ENCODE data around the gene HOXA6. TPM values are rescaled to one million over a fixed set of nuclear protein-coding genes. Genes with fewer than 3 reads are reported as not detected.

Gene HOXA6
- total RNA-seq, 1 experiment from 2014 or later, result 12.7 TPM

- no peak for TF ChIP-seq REST (IDR thresholded peaks at IDR 0.05; ENCODE audit: low read depth)
- TF ChIP-seq POLR2AphosphoS5 (IDR thresholded peaks at IDR 0.05; ENCODE audit: low read depth, low read length), result peak; percentile 34; the same call in 1 of the 2 replicates
- TF ChIP-seq ELF1 (IDR thresholded peaks at IDR 0.05; ENCODE audit: borderline replicate concordance, low read depth), result no peak
- TF ChIP-seq SP1 (IDR thresholded peaks at IDR 0.05; ENCODE audit: low read depth), result peak; percentile 54
- no peak for TF ChIP-seq EZH2 (IDR thresholded peaks at IDR 0.05)
- TF ChIP-seq YY1 (IDR thresholded peaks at IDR 0.05; ENCODE audit: extremely low read depth, insufficient replicate concordance, low read depth, low read length), result peak; percentile 70
- no peak for TF ChIP-seq ATF3 (IDR thresholded peaks at IDR 0.05)
- TF ChIP-seq RAD21 (IDR thresholded peaks at IDR 0.05; ENCODE audit: low read depth), result peak; percentile 24
- no peak for TF ChIP-seq EZH2phosphoT487 (IDR thresholded peaks at IDR 0.05; ENCODE audit: borderline replicate concordance)
- peak; percentile 76 for TF ChIP-seq MAX (IDR thresholded peaks at IDR 0.05)
Measured at GRCh38 chr7:27124096-27124901, 23.3 kb downstream of the HOXA6 start (continued).

Data from HCT116 (cell line).